Peyer's patch (tissue), 4 donors: ENCODE measurements around the gene TMEM14A.

ENCODE experiments used
- POLR2A ChIP-seq, 2 donors: fragments of 450-650 bp; IDR thresholded peaks; one replicate each; pipeline ENCODE4 v1.5.1; 2017; ENCODE audit warnings: antibody characterized with exemption in 2 of 2, mild to moderate bottlenecking in 2 of 2, moderate library complexity in 2 of 2
- TF ChIP-seq, protein P1 (sequence below), 6 experiments: fragments of 450-650 bp in 4 of 6; fragments of 200-600 bp in 2 of 6; sonication (generic) in 1 of 6; IDR thresholded peaks; one replicate each; pipeline ENCODE4 v1.5.1; 2017 to 2019; ENCODE audit warnings: antibody characterized with exemption in 6 of 6, mild to moderate bottlenecking in 3 of 6, moderate library complexity in 1 of 6

DNA sequence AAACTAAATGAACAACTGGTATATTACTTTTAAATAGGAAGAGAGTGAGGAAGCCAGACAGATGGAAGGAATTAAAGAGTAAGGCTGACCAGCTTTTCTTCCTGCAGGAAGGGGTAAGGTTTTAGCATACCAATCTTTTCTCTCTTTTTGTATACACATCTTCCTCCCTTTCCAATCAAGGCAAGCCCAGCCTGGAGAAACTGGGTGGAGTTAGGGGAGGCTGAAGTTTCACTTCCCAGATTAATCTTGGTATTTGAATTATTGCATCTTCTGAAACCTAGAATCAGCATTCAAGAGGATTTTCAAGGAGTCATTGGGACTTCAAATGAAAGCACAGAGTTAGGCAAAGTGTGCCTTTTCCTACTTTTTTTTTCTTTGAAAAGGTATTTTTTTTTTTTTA lies 33.1 kb downstream of the TMEM14A start:
- TF ChIP-seq, protein P1, sequence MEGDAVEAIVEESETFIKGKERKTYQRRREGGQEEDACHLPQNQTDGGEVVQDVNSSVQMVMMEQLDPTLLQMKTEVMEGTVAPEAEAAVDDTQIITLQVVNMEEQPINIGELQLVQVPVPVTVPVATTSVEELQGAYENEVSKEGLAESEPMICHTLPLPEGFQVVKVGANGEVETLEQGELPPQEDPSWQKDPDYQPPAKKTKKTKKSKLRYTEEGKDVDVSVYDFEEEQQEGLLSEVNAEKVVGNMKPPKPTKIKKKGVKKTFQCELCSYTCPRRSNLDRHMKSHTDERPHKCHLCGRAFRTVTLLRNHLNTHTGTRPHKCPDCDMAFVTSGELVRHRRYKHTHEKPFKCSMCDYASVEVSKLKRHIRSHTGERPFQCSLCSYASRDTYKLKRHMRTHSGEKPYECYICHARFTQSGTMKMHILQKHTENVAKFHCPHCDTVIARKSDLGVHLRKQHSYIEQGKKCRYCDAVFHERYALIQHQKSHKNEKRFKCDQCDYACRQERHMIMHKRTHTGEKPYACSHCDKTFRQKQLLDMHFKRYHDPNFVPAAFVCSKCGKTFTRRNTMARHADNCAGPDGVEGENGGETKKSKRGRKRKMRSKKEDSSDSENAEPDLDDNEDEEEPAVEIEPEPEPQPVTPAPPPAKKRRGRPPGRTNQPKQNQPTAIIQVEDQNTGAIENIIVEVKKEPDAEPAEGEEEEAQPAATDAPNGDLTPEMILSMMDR (IDR thresholded peaks at IDR 0.05), result no peak
- TF ChIP-seq POLR2A (IDR thresholded peaks at IDR 0.05), result no peak
